ENCODE data around the gene PTGES2.

PTGES2 gene

DNA sequence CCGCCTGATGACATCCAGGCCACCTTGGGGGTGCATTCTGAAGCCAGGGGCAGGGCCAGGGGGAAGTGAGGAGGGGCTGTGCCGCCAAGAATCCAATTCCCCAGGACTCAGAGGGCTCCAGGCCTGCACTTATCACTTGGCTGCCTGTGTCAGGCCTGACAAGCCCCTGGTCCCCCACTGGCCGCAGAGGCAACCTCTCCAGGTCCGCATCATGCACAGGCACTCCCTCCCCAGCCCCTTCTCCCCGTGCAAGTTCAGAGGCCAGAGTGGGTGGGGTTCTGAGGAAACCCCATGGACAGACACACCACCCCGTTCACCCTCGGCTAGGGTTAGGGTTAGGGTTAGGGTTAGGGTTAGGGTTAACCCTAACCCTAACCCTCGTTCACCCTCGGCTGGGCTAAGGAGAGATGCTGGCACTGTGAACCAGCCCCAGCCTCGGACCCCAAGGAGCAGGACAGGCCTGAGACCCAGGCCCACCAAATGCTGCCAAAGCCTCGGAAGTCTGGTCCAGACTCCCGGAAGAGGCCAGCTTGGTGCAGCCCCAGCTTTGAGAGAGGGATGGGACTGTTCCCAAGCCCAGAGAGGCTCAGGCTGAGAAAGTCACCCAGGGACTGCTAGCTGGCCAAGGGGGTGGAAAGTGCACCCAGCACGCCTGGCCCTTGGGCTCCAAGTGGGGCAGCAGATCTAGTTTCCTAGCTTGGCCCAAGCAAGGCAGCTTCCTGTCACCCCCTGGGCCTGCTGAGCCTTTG lies 26.6 kb upstream of the PTGES2 start:
- Histone ChIP-seq H3K4me3 (ENCODE audit: insufficient read depth, low read depth, low read length, poor library complexity, severe bottlenecking) (no peak overlapping the region), H3K4me1 (ENCODE audit: control insufficient read depth, insufficient read depth, low read length, poor library complexity, severe bottlenecking) (peaks cover under 1% of the 10 kb centered on the region), H3K27ac (ENCODE audit: insufficient read depth, low read length, poor library complexity, severe bottlenecking) (no peak overlapping the region)

DNA sequence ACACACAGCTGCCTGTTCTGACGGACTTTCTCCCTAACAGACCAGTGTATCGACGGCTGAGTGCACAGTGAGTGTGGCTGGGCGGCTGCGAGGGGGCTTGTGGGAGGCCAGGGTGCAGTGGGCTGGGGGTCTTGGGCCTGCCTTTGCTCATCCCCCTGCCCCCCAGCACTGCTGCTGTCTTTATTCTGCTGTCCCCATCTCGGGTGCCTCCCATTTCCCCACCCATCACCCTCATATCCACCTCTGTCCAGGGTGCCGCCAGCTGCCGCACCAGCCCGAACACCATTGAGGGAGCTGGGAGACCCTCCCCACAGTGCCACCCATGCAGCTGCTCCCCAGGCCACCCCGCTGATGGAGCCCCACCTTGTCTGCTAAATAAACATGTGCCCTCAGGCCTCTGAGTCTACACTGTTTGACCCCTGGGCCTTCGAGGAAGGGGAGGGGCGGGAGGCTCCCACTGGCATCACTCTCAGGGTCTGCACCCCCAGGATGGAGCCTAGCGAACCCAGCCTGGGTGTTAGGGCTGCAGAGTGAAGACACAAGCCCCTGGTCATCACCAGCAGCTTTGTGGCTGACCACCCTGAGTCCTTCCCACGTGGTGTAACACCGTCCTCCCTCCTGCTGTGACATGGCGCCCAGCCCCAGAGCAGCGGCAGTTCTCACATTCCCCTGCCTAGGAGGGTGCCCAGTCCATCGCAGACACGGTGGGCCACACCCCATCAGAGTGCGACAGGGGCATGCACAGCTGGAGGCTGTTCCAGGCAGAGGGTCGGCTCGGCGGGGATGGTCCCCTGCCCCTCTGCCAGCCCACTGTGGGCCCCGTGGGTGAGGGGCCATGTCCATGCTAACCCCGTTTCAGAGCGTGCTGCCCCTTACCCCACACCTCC lies 25.8 kb upstream of the PTGES2 start:
- Histone ChIP-seq H3K27ac (ENCODE audit: insufficient read depth, low read length, poor library complexity, severe bottlenecking) (no peak overlapping the region), H3K4me1 (ENCODE audit: control insufficient read depth, insufficient read depth, low read length, poor library complexity, severe bottlenecking) (no peaks in the 10 kb centered on the region), H3K4me3 (ENCODE audit: insufficient read depth, low read depth, low read length, poor library complexity, severe bottlenecking) (no peak overlapping the region), H3K27me3 (replicated peaks; ENCODE audit: control insufficient read depth, insufficient read depth, low read length, poor library complexity, severe bottlenecking) (no peaks in the 10 kb centered on the region), H3K36me3 (ENCODE audit: control insufficient read depth, insufficient read depth, low read length) (no peaks in the 10 kb centered on the region), H3K9me3 (ENCODE audit: control insufficient read depth, low read length) (no peaks in the 10 kb centered on the region)
- no peak for DNase-seq

More for the DNA sequence above, 26.6 kb upstream of the PTGES2 start:
- no peaks in the 10 kb centered on the region for H3K27me3 ChIP-seq (replicated peaks; ENCODE audit: control insufficient read depth, insufficient read depth, low read length, poor library complexity, severe bottlenecking)
- H3K9me3 ChIP-seq (ENCODE audit: control insufficient read depth, low read length), result no peaks in the 10 kb centered on the region
- DNase-seq, result no peak
- H3K36me3 ChIP-seq (ENCODE audit: control insufficient read depth, insufficient read depth, low read length), result no peaks in the 10 kb centered on the region

DNA sequence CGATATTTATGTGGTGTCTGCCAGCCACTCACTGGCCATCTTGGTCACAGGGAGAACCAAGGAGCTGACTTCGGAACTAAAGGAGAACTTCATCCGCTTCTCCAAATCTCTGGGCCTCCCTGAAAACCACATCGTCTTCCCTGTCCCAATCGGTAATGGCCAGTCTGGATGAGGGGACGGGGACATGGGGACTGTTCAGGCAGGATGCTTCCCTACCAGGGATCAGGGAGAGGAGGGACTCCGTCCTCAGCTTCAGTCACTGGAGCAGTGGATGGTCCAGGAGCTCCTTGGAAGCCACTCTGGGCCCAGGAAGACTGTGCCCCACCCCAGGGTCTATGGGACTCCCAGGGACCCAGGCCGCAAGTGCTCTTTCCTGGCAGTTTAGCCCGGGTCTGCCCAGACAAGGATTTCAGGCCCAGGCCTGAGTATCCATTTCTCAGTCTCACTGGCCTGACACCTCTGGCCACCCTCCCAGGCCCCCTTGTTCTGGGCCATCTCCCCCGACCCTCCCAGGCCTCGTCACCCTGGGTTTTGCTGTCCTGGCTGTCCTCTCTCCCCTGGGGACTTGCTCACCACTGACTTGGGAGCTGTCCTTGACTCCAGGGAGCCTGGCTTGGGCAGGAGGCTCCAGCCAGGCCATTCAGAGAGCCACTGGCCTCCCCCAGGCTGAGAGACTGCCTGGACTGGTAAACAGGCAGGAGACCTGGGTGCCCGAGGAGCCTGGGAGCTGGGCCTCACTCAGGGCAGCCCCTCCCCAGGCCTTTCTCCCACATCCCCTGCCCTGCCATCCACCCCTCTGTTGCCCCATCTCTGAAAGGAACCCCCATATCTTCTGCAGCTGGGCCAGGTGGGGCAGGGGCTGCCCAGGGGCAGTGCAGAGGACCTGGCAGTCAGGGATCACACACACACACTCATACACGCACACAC lies 24.9 kb upstream of the PTGES2 start:
- no peak overlapping the region for H3K4me3 ChIP-seq (ENCODE audit: insufficient read depth, low read depth, low read length, poor library complexity, severe bottlenecking)
- H3K27ac ChIP-seq (ENCODE audit: insufficient read depth, low read length, poor library complexity, severe bottlenecking), result no peak overlapping the region
- DNase-seq, result no peak
- H3K27me3 ChIP-seq (replicated peaks; ENCODE audit: control insufficient read depth, insufficient read depth, low read length, poor library complexity, severe bottlenecking), result no peaks in the 10 kb centered on the region
- no peaks in the 10 kb centered on the region for H3K4me1 ChIP-seq (ENCODE audit: control insufficient read depth, insufficient read depth, low read length, poor library complexity, severe bottlenecking)
- H3K36me3 ChIP-seq (ENCODE audit: control insufficient read depth, insufficient read depth, low read length), result no peaks in the 10 kb centered on the region
- H3K9me3 ChIP-seq (ENCODE audit: control insufficient read depth, low read length), result no peaks in the 10 kb centered on the region

DNA sequence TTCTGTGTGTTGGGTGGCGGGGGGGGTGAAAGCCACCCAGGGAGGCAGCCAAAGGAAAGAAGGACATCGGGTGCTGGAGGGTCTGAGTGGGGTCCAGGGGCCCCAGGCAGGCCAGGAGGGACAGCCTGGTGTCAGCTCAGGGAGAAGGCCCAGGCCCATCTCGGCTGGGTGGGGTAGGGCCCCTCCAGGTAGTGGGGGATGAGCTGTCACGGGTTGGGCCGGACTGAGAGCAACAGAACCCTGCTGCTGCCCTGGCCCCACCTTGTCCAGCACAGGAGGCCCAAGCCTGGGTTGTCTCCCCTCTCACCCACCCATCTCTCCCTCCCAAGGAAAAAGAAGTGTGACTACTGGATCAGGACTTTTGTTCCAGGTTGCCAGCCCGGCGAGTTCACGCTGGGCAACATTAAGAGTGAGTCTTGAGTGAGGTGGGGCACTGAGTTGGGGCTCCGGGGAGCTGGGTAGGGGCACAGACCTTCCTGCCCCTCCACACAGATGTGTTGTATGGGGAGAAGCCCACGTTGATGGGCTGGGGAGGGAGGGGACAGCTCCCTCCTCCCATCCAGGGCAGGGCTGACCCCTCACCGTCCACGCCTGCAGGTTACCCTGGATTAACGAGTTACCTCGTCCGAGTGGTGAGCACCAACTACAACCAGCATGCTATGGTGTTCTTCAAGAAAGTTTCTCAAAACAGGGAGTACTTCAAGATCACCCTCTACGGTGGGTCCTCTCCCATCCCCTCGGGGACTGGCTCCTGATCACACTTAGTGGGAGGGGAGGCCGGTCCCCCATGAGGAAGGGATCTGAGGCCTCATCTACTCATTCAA lies 24.0 kb upstream of the PTGES2 start:
- H3K36me3 ChIP-seq (ENCODE audit: control insufficient read depth, insufficient read depth, low read length), result no peaks in the 10 kb centered on the region
- no peak overlapping the region for H3K27ac ChIP-seq (ENCODE audit: insufficient read depth, low read length, poor library complexity, severe bottlenecking)
- no peaks in the 10 kb centered on the region for H3K27me3 ChIP-seq (replicated peaks; ENCODE audit: control insufficient read depth, insufficient read depth, low read length, poor library complexity, severe bottlenecking)
- H3K4me3 ChIP-seq (ENCODE audit: insufficient read depth, low read depth, low read length, poor library complexity, severe bottlenecking), result no peak overlapping the region
- no peak for DNase-seq
- no peaks in the 10 kb centered on the region for H3K4me1 ChIP-seq (ENCODE audit: control insufficient read depth, insufficient read depth, low read length, poor library complexity, severe bottlenecking)
- no peaks in the 10 kb centered on the region for H3K9me3 ChIP-seq (ENCODE audit: control insufficient read depth, low read length)

DNA sequence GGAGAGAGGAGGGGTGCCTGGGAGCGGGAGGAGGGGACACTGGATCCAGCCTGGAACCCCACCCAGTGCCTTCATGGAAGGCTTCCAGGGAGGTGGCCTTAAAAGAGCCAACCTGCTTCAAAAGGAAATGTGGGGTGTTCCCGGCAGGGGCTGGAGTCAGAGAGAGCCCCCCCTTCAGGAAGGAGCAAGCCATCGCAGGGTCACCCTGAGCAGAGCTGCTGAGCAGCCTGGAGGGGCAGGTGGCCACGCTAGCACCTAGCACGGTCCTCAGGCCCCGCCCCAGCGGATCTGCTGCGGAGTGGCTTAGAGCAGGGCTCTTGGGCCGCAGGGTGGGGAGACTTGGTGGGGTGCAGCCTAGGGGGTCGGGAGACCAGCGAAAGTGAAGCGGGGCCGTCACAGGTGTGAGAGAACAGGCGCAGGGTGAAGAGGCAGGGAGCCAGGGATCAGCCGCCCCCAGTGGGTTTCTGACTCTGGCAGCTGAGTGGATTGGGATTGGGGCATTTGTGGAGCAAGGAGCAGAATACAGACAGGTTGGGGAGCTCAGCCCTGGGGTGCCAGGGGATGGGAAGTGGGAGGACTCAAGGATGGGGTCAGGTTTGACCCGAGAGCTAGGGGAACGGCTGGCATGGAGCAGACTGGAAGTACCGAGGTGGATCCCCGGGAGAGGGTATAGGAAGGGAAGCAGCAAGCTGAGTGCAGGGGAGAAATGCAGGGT lies 23.2 kb upstream of the PTGES2 start:
- no peaks in the 10 kb centered on the region for H3K36me3 ChIP-seq (ENCODE audit: control insufficient read depth, insufficient read depth, low read length)
- no peaks in the 10 kb centered on the region for H3K27me3 ChIP-seq (replicated peaks; ENCODE audit: control insufficient read depth, insufficient read depth, low read length, poor library complexity, severe bottlenecking)
- H3K4me3 ChIP-seq (ENCODE audit: insufficient read depth, low read depth, low read length, poor library complexity, severe bottlenecking), result no peak overlapping the region
- no peak for DNase-seq
- H3K27ac ChIP-seq (ENCODE audit: insufficient read depth, low read length, poor library complexity, severe bottlenecking), result no peak overlapping the region
- no peaks in the 10 kb centered on the region for H3K9me3 ChIP-seq (ENCODE audit: control insufficient read depth, low read length)
- H3K4me1 ChIP-seq (ENCODE audit: control insufficient read depth, insufficient read depth, low read length, poor library complexity, severe bottlenecking), result no peaks in the 10 kb centered on the region

DNA sequence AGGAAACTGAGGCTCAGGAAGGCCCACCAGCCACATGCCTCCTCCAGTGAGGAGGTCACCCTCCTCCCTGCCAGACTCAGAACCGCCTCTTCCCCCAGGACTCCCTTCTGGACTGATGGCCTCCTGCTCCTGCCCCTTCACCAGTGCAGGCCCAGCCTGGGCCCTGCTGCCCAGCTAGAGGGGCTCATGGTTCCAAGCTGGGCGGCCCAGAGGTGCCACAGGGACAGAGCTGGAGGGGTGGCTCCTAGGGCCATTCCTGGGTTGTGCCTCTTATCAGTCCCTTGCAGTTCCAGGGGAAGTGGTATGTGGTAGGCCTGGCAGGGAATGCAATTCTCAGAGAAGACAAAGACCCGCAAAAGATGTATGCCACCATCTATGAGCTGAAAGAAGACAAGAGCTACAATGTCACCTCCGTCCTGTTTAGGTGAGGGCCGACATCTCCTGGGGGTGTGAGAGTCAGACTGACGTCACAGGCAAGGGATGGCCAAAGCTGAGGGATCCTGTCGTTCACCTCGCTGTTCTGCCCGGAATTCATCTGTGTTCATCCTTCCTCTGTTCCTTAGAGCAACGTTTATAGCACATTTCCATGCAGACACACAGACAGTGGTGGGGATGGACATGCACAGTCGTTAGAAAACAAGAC lies 22.5 kb upstream of the PTGES2 start:
- no peaks in the 10 kb centered on the region for H3K27me3 ChIP-seq (replicated peaks; ENCODE audit: control insufficient read depth, insufficient read depth, low read length, poor library complexity, severe bottlenecking)
- H3K27ac ChIP-seq (ENCODE audit: insufficient read depth, low read length, poor library complexity, severe bottlenecking), result no peak overlapping the region
- H3K4me3 ChIP-seq (ENCODE audit: insufficient read depth, low read depth, low read length, poor library complexity, severe bottlenecking), result no peak overlapping the region
- H3K4me1 ChIP-seq (ENCODE audit: control insufficient read depth, insufficient read depth, low read length, poor library complexity, severe bottlenecking), result no peaks in the 10 kb centered on the region
- H3K36me3 ChIP-seq (ENCODE audit: control insufficient read depth, insufficient read depth, low read length), result no peaks in the 10 kb centered on the region
- DNase-seq, result no peak
- H3K9me3 ChIP-seq (ENCODE audit: control insufficient read depth, low read length), result no peaks in the 10 kb centered on the region

DNA sequence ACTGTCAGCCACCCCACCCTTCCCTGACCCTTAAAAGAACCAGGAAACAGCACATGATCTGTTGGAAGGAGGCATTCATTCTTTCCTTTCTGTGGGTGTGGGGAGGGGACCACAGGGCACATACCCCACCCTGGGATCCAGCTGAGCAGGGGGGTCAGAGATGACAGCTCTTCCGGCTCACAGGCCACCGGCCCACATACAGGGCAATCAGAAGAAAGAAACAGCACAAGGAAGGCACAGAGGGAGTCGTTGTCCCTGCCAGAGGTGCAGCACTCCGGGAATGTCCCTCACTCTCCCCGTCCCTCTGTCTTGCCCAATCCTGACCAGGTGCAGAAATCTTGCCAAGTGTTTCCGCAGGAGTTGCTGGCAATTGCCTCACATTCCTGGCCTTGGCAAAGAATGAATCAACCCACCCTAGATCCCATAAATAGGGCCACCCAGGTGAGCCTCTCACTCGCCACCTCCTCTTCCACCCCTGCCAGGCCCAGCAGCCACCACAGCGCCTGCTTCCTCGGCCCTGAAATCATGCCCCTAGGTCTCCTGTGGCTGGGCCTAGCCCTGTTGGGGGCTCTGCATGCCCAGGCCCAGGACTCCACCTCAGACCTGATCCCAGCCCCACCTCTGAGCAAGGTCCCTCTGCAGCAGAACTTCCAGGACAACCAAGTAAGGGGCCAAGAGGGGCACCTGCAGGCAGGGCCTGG lies 21.6 kb upstream of the PTGES2 start, which contains the start of gene LCN2:
LCN2 (plus strand) TSS at position 453 of the 701 bp plus-strand sequence; CDS start at position 526, 73 bp downstream.
- no peak within 1 kb of the TSS for H3K4me3 ChIP-seq (ENCODE audit: insufficient read depth, low read depth, low read length, poor library complexity, severe bottlenecking)
- no peaks in the 10 kb centered on the region for H3K27me3 ChIP-seq (replicated peaks; ENCODE audit: control insufficient read depth, insufficient read depth, low read length, poor library complexity, severe bottlenecking)
- no peak for DNase-seq
- H3K9me3 ChIP-seq (ENCODE audit: control insufficient read depth, low read length), result no peaks in the 10 kb centered on the region
- no peaks in the 10 kb centered on the region for H3K36me3 ChIP-seq (ENCODE audit: control insufficient read depth, insufficient read depth, low read length)
- no peak within 1 kb of the TSS for H3K27ac ChIP-seq (ENCODE audit: insufficient read depth, low read length, poor library complexity, severe bottlenecking)
- H3K4me1 ChIP-seq (ENCODE audit: control insufficient read depth, insufficient read depth, low read length, poor library complexity, severe bottlenecking), result no peaks in the 10 kb centered on the region

DNA sequence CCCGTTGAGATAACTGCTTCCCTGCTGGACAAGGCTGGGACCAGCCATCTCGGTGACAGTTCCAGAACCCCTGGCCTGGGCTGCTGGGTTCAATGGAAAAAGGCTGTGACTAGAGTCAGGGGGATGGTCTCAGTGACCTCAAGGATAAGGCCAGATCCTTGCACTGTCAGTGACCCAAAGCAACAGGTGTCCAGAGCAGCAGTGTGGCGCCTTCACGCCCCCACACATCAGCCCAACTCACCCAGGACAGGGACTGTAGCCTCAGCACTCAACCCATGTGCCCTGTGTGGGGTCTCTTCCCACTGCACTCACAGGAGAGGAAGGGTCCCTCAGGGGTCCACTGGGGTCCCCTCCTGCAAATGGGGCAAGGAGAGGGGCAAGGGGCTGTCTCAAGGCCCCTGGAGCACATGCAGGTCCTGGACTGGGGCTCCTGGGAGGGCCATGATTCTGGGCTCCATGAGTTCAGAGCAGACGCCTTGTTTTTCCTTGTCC lies 21.0 kb upstream of the PTGES2 start:
- DNase-seq, result no peak
- H3K4me3 ChIP-seq (ENCODE audit: insufficient read depth, low read depth, low read length, poor library complexity, severe bottlenecking), result no peak overlapping the region
- H3K36me3 ChIP-seq (ENCODE audit: control insufficient read depth, insufficient read depth, low read length), result no peaks in the 10 kb centered on the region
- H3K27me3 ChIP-seq (replicated peaks; ENCODE audit: control insufficient read depth, insufficient read depth, low read length, poor library complexity, severe bottlenecking), result no peaks in the 10 kb centered on the region
- H3K27ac ChIP-seq (ENCODE audit: insufficient read depth, low read length, poor library complexity, severe bottlenecking), result no peak overlapping the region
- H3K9me3 ChIP-seq (ENCODE audit: control insufficient read depth, low read length), result no peaks in the 10 kb centered on the region
- H3K4me1 ChIP-seq (ENCODE audit: control insufficient read depth, insufficient read depth, low read length, poor library complexity, severe bottlenecking), result no peaks in the 10 kb centered on the region
